ENCODE results near the gene CAMK2G.
A peak's percentile ranks its signal among the peaks of the same experiment; 100 is the strongest.

CAMK2G gene

DNA sequence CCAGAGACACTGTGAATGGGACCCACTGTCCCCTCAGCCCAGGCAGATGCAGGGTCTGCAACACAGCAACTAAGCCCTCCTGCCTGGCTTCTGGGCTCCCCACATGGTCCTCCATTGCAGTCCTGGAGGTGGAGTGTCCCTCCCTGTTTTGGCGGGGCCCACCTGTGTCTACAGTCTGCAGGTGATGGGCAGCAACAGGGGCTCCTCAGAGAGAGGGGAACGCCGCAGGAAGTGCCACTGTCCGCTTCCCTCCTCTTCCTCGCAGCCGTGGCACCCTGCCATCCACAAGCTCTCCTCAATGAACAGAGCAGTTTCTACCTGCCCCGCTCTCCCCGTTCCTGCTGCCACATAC is 9.3 kb downstream of the CAMK2G start:
- DNase-seq (ENCODE audit: low read depth in 3 of 3, low spot score in 1 of 3), result no peak

GRCh38 chr10:73864229-73864628 is 10.1 kb downstream of the CAMK2G start:
- DNase-seq (ENCODE audit: low read depth in 3 of 3, low spot score in 1 of 3), result no peak

DNA sequence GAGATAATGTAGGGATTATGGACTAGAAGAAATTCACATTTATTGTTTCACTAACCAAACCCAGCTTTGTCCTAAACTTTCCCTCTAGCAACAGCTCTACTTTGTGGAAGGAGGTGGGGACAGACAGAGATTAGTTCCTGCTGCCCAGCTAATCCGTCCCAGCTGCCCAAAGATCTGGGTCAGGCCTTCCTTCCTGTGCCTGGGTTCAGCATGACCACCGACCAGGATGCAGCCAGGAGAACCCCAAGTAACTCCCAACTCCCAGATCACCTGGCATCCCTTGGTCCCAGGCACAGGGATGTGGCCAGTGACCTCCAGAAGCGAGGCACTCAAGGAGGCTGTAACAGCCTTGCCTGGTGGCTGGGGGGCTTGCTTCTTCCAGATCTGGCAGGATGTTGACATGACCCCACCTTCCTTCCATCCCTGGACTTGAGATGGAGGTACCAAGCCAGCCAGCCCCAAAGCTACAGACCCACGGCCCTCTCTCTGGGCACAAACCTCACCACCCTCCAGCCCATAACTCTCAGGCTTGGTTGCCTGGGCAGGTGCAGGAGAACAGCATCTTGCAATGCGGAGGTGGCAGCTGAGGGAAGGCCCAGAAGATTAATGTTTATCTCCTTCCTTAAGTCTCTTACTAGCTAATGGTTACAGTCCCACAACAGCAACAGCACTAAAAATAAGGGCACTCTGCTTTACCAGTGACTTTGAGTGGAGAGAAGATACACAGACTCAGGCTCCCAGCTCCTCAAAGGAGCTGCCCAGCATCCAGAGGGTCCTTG is 11.1 kb downstream of the CAMK2G start:
- DNase-seq (ENCODE audit: low read depth in 3 of 3, low spot score in 1 of 3), result no peak

- DNase-seq (ENCODE audit: low read depth in 3 of 3, low spot score in 1 of 3), result no peak
Observed at GRCh38 chr10:73862011-73862410, 12.3 kb downstream of the CAMK2G start.

- DNase-seq (ENCODE audit: low read depth in 3 of 3, low spot score in 1 of 3), result no peak
Observed at GRCh38 chr10:73859784-73860491, 14.4 kb downstream of the CAMK2G start.

GRCh38 chr10:73859428-73859783 is 14.9 kb downstream of the CAMK2G start:
- no peak for DNase-seq (ENCODE audit: low read depth in 3 of 3, low spot score in 1 of 3)

DNA sequence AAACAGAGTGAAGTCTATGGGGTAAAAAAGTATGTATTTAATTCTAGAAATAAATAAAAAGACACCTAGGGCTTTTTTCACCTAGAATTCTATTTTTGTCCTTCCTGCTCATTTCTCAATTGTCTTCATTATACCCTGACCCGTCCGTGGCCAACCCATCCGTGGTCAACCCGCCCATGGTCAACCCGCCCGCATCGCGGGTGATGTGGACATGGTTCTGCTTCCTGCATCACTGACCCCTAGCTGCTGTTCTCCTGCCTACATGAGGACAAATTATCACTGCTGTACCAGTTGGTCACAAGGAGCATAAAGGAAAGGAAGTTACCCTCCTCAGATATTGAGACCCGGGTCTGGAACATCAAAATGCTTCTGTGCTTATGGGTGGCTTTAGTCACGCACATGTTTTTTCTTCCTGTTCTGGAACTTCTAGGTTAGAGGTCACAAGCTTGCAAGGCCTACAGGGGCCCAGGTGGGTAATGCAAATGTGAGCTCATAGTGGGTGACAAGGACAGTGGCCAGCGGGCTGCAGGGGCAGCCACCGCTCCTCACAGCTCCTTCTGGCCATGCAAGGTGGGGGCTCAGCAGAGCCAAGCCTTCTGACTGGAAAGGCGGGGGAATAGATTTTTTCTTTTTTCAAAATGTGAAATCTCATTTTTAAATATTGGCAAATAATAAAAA is 15.5 kb downstream of the CAMK2G start:
- DNase-seq (ENCODE audit: low read depth in 3 of 3, low spot score in 1 of 3), result no peak

- DNase-seq (ENCODE audit: low read depth in 3 of 3, low spot score in 1 of 3), result no peak
Observed at GRCh38 chr10:73858013-73858708, 16.2 kb downstream of the CAMK2G start.

DNA sequence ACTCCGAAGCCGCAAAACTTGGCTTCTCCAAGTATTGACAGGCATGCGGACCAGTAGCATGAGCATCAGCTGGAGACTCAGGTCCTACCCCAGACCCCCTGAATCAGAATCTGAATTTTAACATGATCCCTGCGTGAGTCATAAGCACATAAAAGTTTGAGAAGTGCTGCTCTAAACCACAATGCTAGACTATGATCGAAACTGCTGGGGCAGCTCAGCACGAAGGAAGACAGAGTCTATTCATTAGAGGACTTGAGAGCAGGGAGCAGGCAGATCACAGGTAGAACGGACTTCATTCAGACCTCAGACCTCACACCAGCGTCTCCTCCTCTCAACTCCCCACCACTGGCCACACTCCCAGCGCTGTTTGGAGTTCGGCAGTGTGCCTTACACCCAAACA is 16.9 kb downstream of the CAMK2G start:
- no peak for DNase-seq (ENCODE audit: low read depth in 3 of 3, low spot score in 1 of 3)

DNA sequence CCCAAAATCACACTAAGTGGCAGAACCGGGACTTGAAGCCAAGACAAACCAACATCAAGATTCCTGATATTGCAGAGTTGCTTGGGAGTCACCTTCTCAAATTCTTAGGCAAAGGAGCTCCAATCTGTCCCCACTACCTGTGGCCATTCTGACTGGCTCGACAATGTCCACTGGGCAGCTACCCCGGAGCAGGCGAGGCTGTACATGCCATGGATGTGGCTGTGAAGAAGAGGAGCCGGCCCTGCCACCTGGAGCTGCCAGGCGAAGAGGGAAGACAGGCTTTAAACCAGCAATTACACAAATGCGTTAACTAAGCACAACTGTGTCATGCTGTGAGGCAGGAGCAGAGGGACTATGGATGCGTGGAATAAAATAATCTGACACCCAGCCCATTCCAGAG is 18.1 kb downstream of the CAMK2G start:
- DNase-seq (ENCODE audit: low read depth in 3 of 3, low spot score in 1 of 3), result no peak

- DNase-seq (ENCODE audit: low read depth in 3 of 3, low spot score in 1 of 3), result no peak
Observed at GRCh38 chr10:73855413-73855812, 18.9 kb downstream of the CAMK2G start.

GRCh38 chr10:73854310-73854709 is 20.0 kb downstream of the CAMK2G start:
- no peak for DNase-seq (ENCODE audit: low read depth in 3 of 3, low spot score in 1 of 3)

DNA sequence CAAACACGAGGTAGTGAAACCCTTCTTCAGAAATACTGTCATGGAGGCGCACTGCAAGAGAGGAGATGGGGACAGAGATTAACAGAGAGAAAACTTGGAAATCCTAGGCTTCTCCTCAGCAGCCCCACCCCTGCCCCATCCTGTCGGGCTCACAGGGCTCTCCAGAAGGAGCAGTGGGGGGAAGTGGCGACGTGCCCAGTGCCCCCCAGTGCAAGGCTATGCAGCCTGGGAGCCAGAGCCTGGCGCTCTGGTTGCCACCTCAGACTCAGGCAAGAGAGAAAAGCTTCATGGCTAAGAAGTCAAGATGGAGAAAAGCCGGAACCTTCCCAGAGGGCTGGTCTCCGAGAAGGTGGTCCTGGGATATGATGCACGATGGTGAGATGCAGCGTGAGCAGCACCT is 21.2 kb downstream of the CAMK2G start:
- DNase-seq (ENCODE audit: low read depth in 3 of 3, low spot score in 1 of 3), result no peak

GRCh38 chr10:73850863-73851461 is 23.4 kb downstream of the CAMK2G start:
- no peak for DNase-seq (ENCODE audit: low read depth in 3 of 3, low spot score in 1 of 3)

DNA sequence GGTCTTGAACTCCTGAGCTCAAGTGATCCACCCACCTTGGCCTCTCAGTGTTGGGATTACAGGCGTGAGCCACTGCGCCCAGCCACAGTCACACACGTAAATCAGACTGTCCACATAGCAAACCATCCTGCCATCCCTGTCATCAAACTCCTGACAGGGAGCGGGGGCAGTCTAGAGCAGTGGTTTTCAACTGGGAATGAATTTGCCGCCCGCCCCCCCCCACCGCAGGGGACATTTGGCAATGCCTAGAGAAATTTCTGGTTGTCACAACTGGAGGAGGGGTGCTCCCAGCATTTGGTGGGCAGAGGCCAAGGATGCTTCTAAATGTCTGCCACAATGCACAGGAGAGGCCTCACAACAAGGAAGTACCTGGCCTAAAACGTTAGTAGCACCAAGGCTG is 24.1 kb downstream of the CAMK2G start:
- DNase-seq (ENCODE audit: low read depth in 3 of 3, low spot score in 1 of 3), result no peak

- DNase-seq (ENCODE audit: low read depth in 3 of 3, low spot score in 1 of 3), result peak; percentile 75 to 93 (median 81)
Observed at GRCh38 chr10:73848821-73849489, 25.4 kb downstream of the CAMK2G start.

DNA sequence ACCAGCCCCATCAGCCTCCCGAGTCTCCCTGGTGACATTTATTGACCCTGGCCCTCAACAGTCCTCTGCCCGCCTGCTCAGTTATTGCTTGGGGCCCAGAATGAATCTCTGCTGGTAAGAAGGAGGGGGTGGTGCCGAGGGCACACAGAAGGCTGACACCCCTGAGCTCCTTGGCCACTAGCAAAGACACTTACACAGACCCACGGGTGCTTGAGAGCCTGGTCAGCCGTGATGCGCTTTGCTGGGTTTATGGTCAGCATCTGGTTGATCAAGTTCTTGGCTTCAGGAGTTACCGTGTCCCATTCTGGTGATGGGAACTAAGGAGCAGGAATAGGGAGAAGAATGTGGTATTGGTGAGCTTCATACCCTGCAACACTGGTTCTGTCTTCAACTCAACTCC is 27.3 kb downstream of the CAMK2G start:
- no peak for DNase-seq (ENCODE audit: low read depth in 3 of 3, low spot score in 1 of 3)

DNA sequence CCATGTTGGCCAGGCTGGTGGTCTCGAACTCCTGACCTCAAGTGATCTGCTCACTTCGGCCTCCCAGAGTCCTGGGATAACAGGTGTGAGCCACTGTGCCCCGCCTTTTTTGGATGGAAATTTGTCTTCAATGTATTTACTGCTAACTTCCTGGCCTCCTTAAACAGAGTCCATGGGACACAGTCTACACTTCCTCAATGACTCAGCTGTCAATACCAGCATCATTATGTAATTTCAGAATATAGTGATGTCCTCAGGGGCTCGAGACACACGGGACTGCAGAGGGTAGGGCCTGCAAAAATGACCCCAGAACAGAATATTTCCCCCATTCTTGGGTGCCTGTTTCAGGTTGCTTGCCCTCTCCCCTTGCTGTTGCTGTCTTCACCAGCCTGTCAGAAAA is 31.1 kb downstream of the CAMK2G start:
- no peak for DNase-seq (ENCODE audit: low read depth in 3 of 3, low spot score in 1 of 3)

DNA sequence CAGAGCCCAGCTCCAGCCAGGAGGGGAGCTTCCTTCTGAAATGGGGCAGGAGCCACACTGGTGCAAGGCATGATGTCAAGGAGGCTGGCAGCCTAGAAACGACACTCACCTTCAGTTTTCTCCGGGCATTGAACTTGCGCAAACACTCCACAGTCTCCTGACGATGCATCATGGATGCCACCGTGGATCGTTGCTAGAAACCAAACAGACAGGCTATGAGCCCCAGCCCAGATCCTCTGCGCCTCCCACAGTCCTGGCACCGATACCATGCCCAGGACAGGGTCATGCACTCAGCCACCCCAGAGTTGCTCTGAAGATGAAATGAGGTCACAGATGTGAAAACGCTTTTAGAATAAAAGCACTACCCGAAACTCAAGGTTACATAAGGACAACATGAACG is 32.0 kb downstream of the CAMK2G start:
- no peak for DNase-seq (ENCODE audit: low read depth in 3 of 3, low spot score in 1 of 3)

GRCh38 chr10:73841526-73842285 is 32.6 kb downstream of the CAMK2G start:
- no peak for DNase-seq (ENCODE audit: low read depth in 3 of 3, low spot score in 1 of 3)
